ENCODE results near the gene TARS3. TPM values are rescaled to one million over a fixed set of nuclear protein-coding genes. Genes with fewer than 3 reads are reported as not detected.

Gene TARS3
- total and polyA plus RNA-seq, 2 donors from 2014 or later, result 7.8 to 13.8 TPM

DNA sequence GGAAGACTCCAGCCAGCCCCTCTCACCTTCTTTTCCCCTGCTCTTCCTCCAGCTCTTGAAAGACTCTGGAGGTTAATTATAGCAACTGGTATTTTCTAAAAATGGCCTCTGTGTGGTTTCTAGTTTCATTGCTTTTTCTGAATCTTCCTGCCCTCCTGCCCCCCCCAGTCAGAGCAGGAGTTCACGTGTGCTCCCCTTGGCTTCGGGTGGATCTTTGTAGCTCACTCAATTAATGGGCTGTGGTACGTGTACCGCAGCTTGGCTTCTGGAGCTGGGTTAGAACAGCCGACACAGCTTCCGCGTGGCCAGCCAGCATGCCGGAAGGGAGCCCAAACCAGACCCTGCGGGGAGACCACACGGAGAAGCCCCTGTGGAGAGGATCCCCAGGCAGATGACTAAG is 103.6 kb downstream of the TARS3 start:
- no peak overlapping the region for H3K4me3 ChIP-seq (ENCODE audit: low read length in 3 of 3)
- H3K9me3 ChIP-seq (ENCODE audit: control insufficient read depth in 2 of 3, insufficient read depth in 1 of 3, low read length in 3 of 3), result no peaks in the 10 kb centered on the region
- no peak for FAIRE-seq
- intact Hi-C loops (cut with DNase I), result no loop called here
- DNase-seq, result peak in 2 of 5 donors; percentile 33 to 38
- H3K9ac ChIP-seq (ENCODE audit: low read length in 3 of 3), result no peak overlapping the region
- TF ChIP-seq, protein P1, sequence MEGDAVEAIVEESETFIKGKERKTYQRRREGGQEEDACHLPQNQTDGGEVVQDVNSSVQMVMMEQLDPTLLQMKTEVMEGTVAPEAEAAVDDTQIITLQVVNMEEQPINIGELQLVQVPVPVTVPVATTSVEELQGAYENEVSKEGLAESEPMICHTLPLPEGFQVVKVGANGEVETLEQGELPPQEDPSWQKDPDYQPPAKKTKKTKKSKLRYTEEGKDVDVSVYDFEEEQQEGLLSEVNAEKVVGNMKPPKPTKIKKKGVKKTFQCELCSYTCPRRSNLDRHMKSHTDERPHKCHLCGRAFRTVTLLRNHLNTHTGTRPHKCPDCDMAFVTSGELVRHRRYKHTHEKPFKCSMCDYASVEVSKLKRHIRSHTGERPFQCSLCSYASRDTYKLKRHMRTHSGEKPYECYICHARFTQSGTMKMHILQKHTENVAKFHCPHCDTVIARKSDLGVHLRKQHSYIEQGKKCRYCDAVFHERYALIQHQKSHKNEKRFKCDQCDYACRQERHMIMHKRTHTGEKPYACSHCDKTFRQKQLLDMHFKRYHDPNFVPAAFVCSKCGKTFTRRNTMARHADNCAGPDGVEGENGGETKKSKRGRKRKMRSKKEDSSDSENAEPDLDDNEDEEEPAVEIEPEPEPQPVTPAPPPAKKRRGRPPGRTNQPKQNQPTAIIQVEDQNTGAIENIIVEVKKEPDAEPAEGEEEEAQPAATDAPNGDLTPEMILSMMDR (IDR thresholded peaks at IDR 0.05; ENCODE audit: borderline replicate concordance, extremely low read depth, insufficient read depth), result no peak
- peaks cover 0 to 1% (median 0%) of the 10 kb centered on the region in 3 donors for H3K36me3 ChIP-seq (ENCODE audit: control insufficient read depth in 2 of 3, insufficient read depth in 3 of 3, low read length in 3 of 3)
- no peaks in the 10 kb centered on the region for H3K27me3 ChIP-seq (ENCODE audit: control insufficient read depth, insufficient read depth, low read length)
- no peak overlapping the region for H3K27ac ChIP-seq (ENCODE audit: low read depth in 2 of 2, low read length in 2 of 2)
- H3K4me1 ChIP-seq (ENCODE audit: control insufficient read depth in 2 of 3, insufficient read depth in 2 of 3, low read depth in 1 of 3, low read length in 3 of 3), result peaks cover 0 to 7% (median 0%) of the 10 kb centered on the region in 3 donors

DNA sequence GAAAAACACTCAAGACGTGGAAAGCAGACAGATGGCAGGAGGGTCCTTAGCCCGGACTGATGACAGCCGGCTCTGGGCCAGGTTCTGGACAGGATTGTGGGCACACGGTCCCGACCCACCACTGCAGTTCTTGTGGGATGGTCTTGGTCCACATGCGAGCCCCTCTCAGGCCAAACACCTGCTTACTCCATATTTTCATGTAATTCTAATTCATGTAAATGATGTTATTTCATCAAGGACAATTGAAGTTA is 104.7 kb downstream of the TARS3 start:
- no peak for DNase-seq
- Histone ChIP-seq H3K4me1 (ENCODE audit: control insufficient read depth in 2 of 3, insufficient read depth in 2 of 3, low read depth in 1 of 3, low read length in 3 of 3) (peaks cover 0 to 7% (median 0%) of the 10 kb centered on the region in 3 donors), H3K27me3 (ENCODE audit: control insufficient read depth, insufficient read depth, low read length) (no peaks in the 10 kb centered on the region), H3K27ac (ENCODE audit: low read depth in 2 of 2, low read length in 2 of 2) (no peak overlapping the region), H3K36me3 (ENCODE audit: control insufficient read depth in 2 of 3, insufficient read depth in 3 of 3, low read length in 3 of 3) (no peaks in the 10 kb centered on the region), H3K9me3 (ENCODE audit: control insufficient read depth in 2 of 3, insufficient read depth in 1 of 3, low read length in 3 of 3) (no peaks in the 10 kb centered on the region), H3K4me3 (ENCODE audit: low read length in 3 of 3) (no peak overlapping the region), H3K9ac (ENCODE audit: low read length in 3 of 3) (no peak overlapping the region)
- TF ChIP-seq, protein P1 (IDR thresholded peaks at IDR 0.05; ENCODE audit: borderline replicate concordance, extremely low read depth, insufficient read depth), result no peak
- intact Hi-C loops (cut with DNase I), result no loop called here
- FAIRE-seq, result no peak

DNA sequence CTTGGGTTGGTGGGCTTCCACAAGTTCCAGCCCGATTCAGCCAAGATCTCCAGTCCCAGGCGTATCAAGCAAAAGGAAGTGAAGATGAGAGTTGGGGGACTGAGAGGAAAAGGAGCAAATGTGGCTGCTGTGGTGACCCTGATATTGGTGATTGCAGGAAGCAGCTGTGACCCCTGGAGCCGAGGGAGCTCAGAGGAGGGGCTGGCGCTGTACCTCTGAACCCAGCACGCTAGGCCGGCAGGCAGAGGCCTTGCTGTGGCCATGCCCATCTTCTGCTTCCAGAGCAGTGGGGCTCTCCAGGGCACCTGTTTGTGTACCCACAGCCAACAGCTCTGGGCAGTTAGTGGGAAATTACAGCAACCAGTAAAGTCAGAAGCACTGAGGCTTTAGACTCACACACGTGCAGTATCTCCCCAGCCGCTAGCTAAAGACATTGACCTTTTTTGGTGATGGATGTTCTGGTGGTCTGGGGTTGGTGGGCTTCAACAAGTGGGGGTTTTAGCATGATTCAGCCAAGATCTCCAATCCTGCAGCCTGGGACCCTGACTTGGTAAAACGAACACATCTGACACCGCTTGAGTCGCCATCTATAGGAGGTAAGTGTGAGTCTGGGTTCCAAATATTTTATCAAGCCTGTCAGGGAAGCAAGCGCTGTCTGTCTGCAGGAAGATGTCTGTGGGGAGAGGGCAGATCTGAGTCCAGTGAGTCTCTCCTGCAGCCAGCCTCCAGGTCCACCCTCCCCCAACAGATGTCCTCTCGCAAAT is 105.2 kb downstream of the TARS3 start:
- FAIRE-seq, result no peak

More for the DNA sequence above, 105.2 kb downstream of the TARS3 start:
- H3K9me3 ChIP-seq (ENCODE audit: control insufficient read depth in 2 of 3, insufficient read depth in 1 of 3, low read length in 3 of 3), result no peaks in the 10 kb centered on the region
- no peak overlapping the region for H3K27ac ChIP-seq (ENCODE audit: low read depth in 2 of 2, low read length in 2 of 2)
- no peak for DNase-seq
- H3K9ac ChIP-seq (ENCODE audit: low read length in 3 of 3), result no peak overlapping the region
- no peak overlapping the region for H3K4me3 ChIP-seq (ENCODE audit: low read length in 3 of 3)
- H3K27me3 ChIP-seq (ENCODE audit: control insufficient read depth, insufficient read depth, low read length), result no peaks in the 10 kb centered on the region
- H3K36me3 ChIP-seq (ENCODE audit: control insufficient read depth in 2 of 3, insufficient read depth in 3 of 3, low read length in 3 of 3), result no peaks in the 10 kb centered on the region
- intact Hi-C loops (cut with DNase I), result no loop called here
- TF ChIP-seq, protein P1 (IDR thresholded peaks at IDR 0.05; ENCODE audit: borderline replicate concordance, extremely low read depth, insufficient read depth), result no peak
- peaks cover 0 to 7% (median 0%) of the 10 kb centered on the region in 3 donors for H3K4me1 ChIP-seq (ENCODE audit: control insufficient read depth in 2 of 3, insufficient read depth in 2 of 3, low read depth in 1 of 3, low read length in 3 of 3)
